ENCODE data around the gene SECTM1. TPM values are rescaled to one million over a fixed set of nuclear protein-coding genes. Genes with fewer than 3 reads are reported as not detected.

The SECTM1 gene
- total RNA-seq, 2 donors from 2014 or later = 3.1 to 7.7 TPM

GRCh38 chr17:82301916-82302567, 31.5 kb downstream of the SECTM1 start:
- Histone ChIP-seq H3K9me3 (no peaks in the 10 kb centered on the region), H3K27ac (no peak overlapping the region), H3K27me3 (no peaks in the 10 kb centered on the region), H3K4me3 (no peak overlapping the region), H3K36me3 (no peaks in the 10 kb centered on the region), H3K4me1 (peaks cover 0 to 26% of the 10 kb centered on the region in 2 donors)
- no peak for TF ChIP-seq CTCF (IDR thresholded peaks at IDR 0.05)
- no peak for DNase-seq (ENCODE audit: low spot score)

- H3K4me1 ChIP-seq = peaks cover 0 to 33% of the 10 kb centered on the region in 2 donors
- H3K27me3 ChIP-seq = no peaks in the 10 kb centered on the region
- H3K36me3 ChIP-seq = no peaks in the 10 kb centered on the region
- H3K9me3 ChIP-seq = no peaks in the 10 kb centered on the region
- DNase-seq (ENCODE audit: low spot score) = no peak
- TF ChIP-seq CTCF (IDR thresholded peaks at IDR 0.05) = no peak
- H3K27ac ChIP-seq = no peak overlapping the region
- H3K4me3 ChIP-seq = no peak overlapping the region
Measured at GRCh38 chr17:82301300-82301915, 32.2 kb downstream of the SECTM1 start.

- no peak overlapping the region for H3K4me3 ChIP-seq
- H3K9me3 ChIP-seq = no peaks in the 10 kb centered on the region
- no peaks in the 10 kb centered on the region for H3K36me3 ChIP-seq
- no peak overlapping the region for H3K27ac ChIP-seq
- peak; percentile 62 to 80 for TF ChIP-seq CTCF (IDR thresholded peaks at IDR 0.05)
- H3K27me3 ChIP-seq = no peaks in the 10 kb centered on the region
- H3K4me1 ChIP-seq = peaks cover 0 to 33% of the 10 kb centered on the region in 2 donors
- peak; percentile 65 for DNase-seq (ENCODE audit: low spot score)
Measured at GRCh38 chr17:82300707-82301270, 32.8 kb downstream of the SECTM1 start.

GRCh38 chr17:82300228-82300627, 33.3 kb downstream of the SECTM1 start:
- Histone ChIP-seq H3K27ac (no peak overlapping the region), H3K4me1 (peaks cover 0 to 33% of the 10 kb centered on the region in 2 donors)

GRCh38 chr17:82299452-82299851, 34.1 kb downstream of the SECTM1 start:
- H3K9me3 ChIP-seq = no peaks in the 10 kb centered on the region
- peak overlapping the region in 1 of 2 donors; percentile 82 for H3K27ac ChIP-seq
- no peaks in the 10 kb centered on the region for H3K27me3 ChIP-seq
- H3K36me3 ChIP-seq = no peaks in the 10 kb centered on the region
- H3K4me3 ChIP-seq = no peak overlapping the region
- TF ChIP-seq CTCF (IDR thresholded peaks at IDR 0.05) = no peak
- H3K4me1 ChIP-seq = peaks cover 0 to 33% of the 10 kb centered on the region in 2 donors
- no peak for DNase-seq (ENCODE audit: low spot score)

More at GRCh38 chr17:82300228-82300627, 33.3 kb downstream of the SECTM1 start:
- TF ChIP-seq CTCF (IDR thresholded peaks at IDR 0.05) = no peak
- no peaks in the 10 kb centered on the region for H3K9me3 ChIP-seq
- no peaks in the 10 kb centered on the region for H3K27me3 ChIP-seq
- H3K4me3 ChIP-seq = no peak overlapping the region
- no peak for DNase-seq (ENCODE audit: low spot score)
- H3K36me3 ChIP-seq = no peaks in the 10 kb centered on the region

Data from right atrium auricular region (tissue), 2 donors.